ENCODE results near the gene PLAAT2. TPM values are rescaled to one million over a fixed set of nuclear protein-coding genes. Genes with fewer than 3 reads are reported as not detected.
"Not testable (repeated sequence)": the region's sequence is repeated elsewhere in the genome, so short reads cannot be mapped to it uniquely, and the experiment has no call there.

Gene PLAAT2
- total and polyA plus RNA-seq, 9 of the 15 experiments (the other 6 are each of a cell fraction or from before 2014, with no cell fraction given), result not detected

GRCh38 chr11:63528729-63529278 is 34.4 kb downstream of the PLAAT2 start (continued):
- TF ChIP-seq, protein P1, sequence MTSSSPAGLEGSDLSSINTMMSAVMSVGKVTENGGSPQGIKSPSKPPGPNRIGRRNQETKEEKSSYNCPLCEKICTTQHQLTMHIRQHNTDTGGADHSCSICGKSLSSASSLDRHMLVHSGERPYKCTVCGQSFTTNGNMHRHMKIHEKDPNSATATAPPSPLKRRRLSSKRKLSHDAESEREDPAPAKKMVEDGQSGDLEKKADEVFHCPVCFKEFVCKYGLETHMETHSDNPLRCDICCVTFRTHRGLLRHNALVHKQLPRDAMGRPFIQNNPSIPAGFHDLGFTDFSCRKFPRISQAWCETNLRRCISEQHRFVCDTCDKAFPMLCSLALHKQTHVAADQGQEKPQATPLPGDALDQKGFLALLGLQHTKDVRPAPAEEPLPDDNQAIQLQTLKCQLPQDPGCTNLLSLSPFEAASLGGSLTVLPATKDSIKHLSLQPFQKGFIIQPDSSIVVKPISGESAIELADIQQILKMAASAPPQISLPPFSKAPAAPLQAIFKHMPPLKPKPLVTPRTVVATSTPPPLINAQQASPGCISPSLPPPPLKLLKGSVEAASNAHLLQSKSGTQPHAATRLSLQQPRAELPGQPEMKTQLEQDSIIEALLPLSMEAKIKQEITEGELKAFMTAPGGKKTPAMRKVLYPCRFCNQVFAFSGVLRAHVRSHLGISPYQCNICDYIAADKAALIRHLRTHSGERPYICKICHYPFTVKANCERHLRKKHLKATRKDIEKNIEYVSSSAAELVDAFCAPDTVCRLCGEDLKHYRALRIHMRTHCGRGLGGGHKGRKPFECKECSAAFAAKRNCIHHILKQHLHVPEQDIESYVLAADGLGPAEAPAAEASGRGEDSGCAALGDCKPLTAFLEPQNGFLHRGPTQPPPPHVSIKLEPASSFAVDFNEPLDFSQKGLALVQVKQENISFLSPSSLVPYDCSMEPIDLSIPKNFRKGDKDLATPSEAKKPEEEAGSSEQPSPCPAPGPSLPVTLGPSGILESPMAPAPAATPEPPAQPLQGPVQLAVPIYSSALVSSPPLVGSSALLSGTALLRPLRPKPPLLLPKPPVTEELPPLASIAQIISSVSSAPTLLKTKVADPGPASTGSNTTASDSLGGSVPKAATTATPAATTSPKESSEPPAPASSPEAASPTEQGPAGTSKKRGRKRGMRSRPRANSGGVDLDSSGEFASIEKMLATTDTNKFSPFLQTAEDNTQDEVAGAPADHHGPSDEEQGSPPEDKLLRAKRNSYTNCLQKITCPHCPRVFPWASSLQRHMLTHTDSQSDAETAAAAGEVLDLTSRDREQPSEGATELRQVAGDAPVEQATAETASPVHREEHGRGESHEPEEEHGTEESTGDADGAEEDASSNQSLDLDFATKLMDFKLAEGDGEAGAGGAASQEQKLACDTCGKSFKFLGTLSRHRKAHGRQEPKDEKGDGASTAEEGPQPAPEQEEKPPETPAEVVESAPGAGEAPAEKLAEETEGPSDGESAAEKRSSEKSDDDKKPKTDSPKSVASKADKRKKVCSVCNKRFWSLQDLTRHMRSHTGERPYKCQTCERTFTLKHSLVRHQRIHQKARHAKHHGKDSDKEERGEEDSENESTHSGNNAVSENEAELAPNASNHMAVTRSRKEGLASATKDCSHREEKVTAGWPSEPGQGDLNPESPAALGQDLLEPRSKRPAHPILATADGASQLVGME (CRISPR knock-in tag; IDR thresholded peaks at IDR 0.05), result peak; percentile 42; the same call in 1 of the 2 replicates

- H3K27ac ChIP-seq (ENCODE audit: extremely low read depth, low read depth, low read length); CTCF ChIA-PET (ENCODE audit: low intra/inter-chr PET ratio); in situ Hi-C loops (cut with MboI); ATAC-seq; H3K9me3 ChIP-seq (replicated peaks; ENCODE audit: control insufficient read depth, insufficient read depth, low read depth, low read length); FAIRE-seq; H3K4me2 ChIP-seq (ENCODE audit: insufficient read depth, low read length); POLR2A ChIA-PET; H3K9me1 ChIP-seq (ENCODE audit: control insufficient read depth, insufficient read depth, low read length); H3K36me3 ChIP-seq (ENCODE audit: control insufficient read depth, insufficient read depth, low read length); H2AFZ ChIP-seq (ENCODE audit: low read depth, low read length); H3K79me2 ChIP-seq (ENCODE audit: control insufficient read depth, insufficient read depth, low read length); DNase-seq (ENCODE audit: extremely low read depth in 1 of 4, low spot score in 3 of 4); H3K9ac ChIP-seq (ENCODE audit: insufficient read depth in 1 of 2, low read depth in 2 of 2, low read length in 2 of 2); H4K20me1 ChIP-seq (replicated peaks; ENCODE audit: control insufficient read depth, insufficient read depth, low read length); BruUV-seq (replicated peaks); intact Hi-C loops (cut with micrococcal nuclease); H3K27me3 ChIP-seq (ENCODE audit: control insufficient read depth in 2 of 2, insufficient read depth in 2 of 2, low read length in 2 of 2); H3K4me3 ChIP-seq: not testable (repeated sequence)
- WGBS (ENCODE audit: insufficient coverage, low coverage, missing lambda C conversion rate), result 27% methylated on average over 8 of the region's 11 CpGs
- H3K4me1 ChIP-seq (replicated peaks in 1 of 2; ENCODE audit: control insufficient read depth in 2 of 2, insufficient read depth in 2 of 2, low read length in 2 of 2), result peaks cover 0 to 28% of the 10 kb centered on the region in 2 experiments; a peak in 4 of 5 replicates
Observed at GRCh38 chr11:63528156-63528555, 35.0 kb downstream of the PLAAT2 start.

Data from K562 (cell line).